ENCODE measurements around the gene CSTF1. TPM values are rescaled to one million over a fixed set of nuclear protein-coding genes. Genes with fewer than 3 reads are reported as not detected.

The CSTF1 gene
- total and polyA plus RNA-seq, 8 donors, result 30.0 to 44.6 (median 41.5) TPM

GRCh38 chr20:56424931-56425330, 32.5 kb downstream of the CSTF1 start:
- Histone ChIP-seq H3K9me3 (no peaks in the 10 kb centered on the region), H3K4me3 (no peak overlapping the region), H3K27me3 (no peaks in the 10 kb centered on the region), H3K27ac (no peak overlapping the region), H3K4me1 (peaks cover 35 to 89% of the 10 kb centered on the region in 2 donors), H3K36me3 (no peaks in the 10 kb centered on the region)
- no peak for DNase-seq
- no peak for ATAC-seq
- intact Hi-C loops (cut with DNase I), result no loop called here
- TF ChIP-seq CTCF (IDR thresholded peaks at IDR 0.05), result no peak

GRCh38 chr20:56426026-56426425, 33.6 kb downstream of the CSTF1 start:
- H3K9me3 ChIP-seq, result no peaks in the 10 kb centered on the region
- H3K4me3 ChIP-seq, result no peak overlapping the region
- peaks cover 36 to 87% of the 10 kb centered on the region in 2 donors for H3K4me1 ChIP-seq
- no peak overlapping the region for H3K27ac ChIP-seq
- no peak for ATAC-seq
- H3K27me3 ChIP-seq, result no peaks in the 10 kb centered on the region
- no peak for TF ChIP-seq CTCF (IDR thresholded peaks at IDR 0.05)
- DNase-seq, result no peak
- intact Hi-C loops (cut with DNase I), result no loop called here
- no peaks in the 10 kb centered on the region for H3K36me3 ChIP-seq

GRCh38 chr20:56426926-56427325, 34.5 kb downstream of the CSTF1 start:
- peaks cover 36 to 78% of the 10 kb centered on the region in 2 donors for H3K4me1 ChIP-seq
- TF ChIP-seq CTCF (IDR thresholded peaks at IDR 0.05), result no peak
- ATAC-seq, result no peak
- intact Hi-C loops (cut with DNase I), result no loop called here
- no peaks in the 10 kb centered on the region for H3K36me3 ChIP-seq
- H3K27me3 ChIP-seq, result no peaks in the 10 kb centered on the region
- H3K4me3 ChIP-seq, result no peak overlapping the region
- no peak for DNase-seq
- peak overlapping the region in 1 of 2 donors; percentile 66 for H3K27ac ChIP-seq
- H3K9me3 ChIP-seq, result no peaks in the 10 kb centered on the region

- ATAC-seq, result peak; percentile 17
- Histone ChIP-seq H3K36me3 (no peaks in the 10 kb centered on the region), H3K27me3 (no peaks in the 10 kb centered on the region), H3K9me3 (no peaks in the 10 kb centered on the region), H3K4me3 (no peak overlapping the region), H3K27ac (peak overlapping the region; percentile 20 to 66), H3K4me1 (peaks cover 29 to 69% of the 10 kb centered on the region in 2 donors)
- intact Hi-C loops (cut with DNase I), result no loop called here
- no peak for DNase-seq
- no peak for TF ChIP-seq CTCF (IDR thresholded peaks at IDR 0.05)
Observed at GRCh38 chr20:56427797-56428196, 35.4 kb downstream of the CSTF1 start.

- no peak for TF ChIP-seq CTCF (IDR thresholded peaks at IDR 0.05)
- H3K9me3 ChIP-seq, result no peaks in the 10 kb centered on the region
- no peak for ATAC-seq
- H3K4me3 ChIP-seq, result no peak overlapping the region
- H3K27ac ChIP-seq, result peak overlapping the region; percentile 20 to 66
- H3K4me1 ChIP-seq, result peaks cover 26 to 63% of the 10 kb centered on the region in 2 donors
- no peaks in the 10 kb centered on the region for H3K27me3 ChIP-seq
- intact Hi-C loops (cut with DNase I), result no loop called here
- DNase-seq, result no peak
- no peaks in the 10 kb centered on the region for H3K36me3 ChIP-seq
Observed at GRCh38 chr20:56428410-56428809, 36.0 kb downstream of the CSTF1 start.

Data from left lung (tissue), 10 donors.